ENCODE measurements around the gene IRF4. TPM values are rescaled to one million over a fixed set of nuclear protein-coding genes. Genes with fewer than 3 reads are reported as not detected.

The IRF4 gene
- total RNA-seq, 1 experiment from 2014 or later = 0.72 TPM

GRCh38 chr6:349491-349921 is 42.0 kb upstream of the IRF4 start:
- no TSS peak for BruUV-seq (replicated peaks)
- intact Hi-C loops (cut with micrococcal nuclease; ENCODE audit: unreplicated experiment) = no loop called here
- no peak for ATAC-seq
- peaks cover 4% of the 10 kb centered on the region; the same call in 1 of the 2 replicates for H3K36me3 ChIP-seq (ENCODE audit: control insufficient read depth, insufficient read depth, low read length)
- DNase-seq (ENCODE audit: low read depth, low spot score) = no peak
- TF ChIP-seq CTCF (IDR thresholded peaks at IDR 0.05) (no peak), POLR2AphosphoS5 (IDR thresholded peaks at IDR 0.05; ENCODE audit: low read depth, low read length) (no peak), TCF7L2 (IDR thresholded peaks at IDR 0.05; ENCODE audit: low read depth, low read length) (no peak), SIN3A (IDR thresholded peaks at IDR 0.05; ENCODE audit: borderline replicate concordance, insufficient read depth, low read depth, low read length) (no peak)
- TF ChIP-seq, protein P1, sequence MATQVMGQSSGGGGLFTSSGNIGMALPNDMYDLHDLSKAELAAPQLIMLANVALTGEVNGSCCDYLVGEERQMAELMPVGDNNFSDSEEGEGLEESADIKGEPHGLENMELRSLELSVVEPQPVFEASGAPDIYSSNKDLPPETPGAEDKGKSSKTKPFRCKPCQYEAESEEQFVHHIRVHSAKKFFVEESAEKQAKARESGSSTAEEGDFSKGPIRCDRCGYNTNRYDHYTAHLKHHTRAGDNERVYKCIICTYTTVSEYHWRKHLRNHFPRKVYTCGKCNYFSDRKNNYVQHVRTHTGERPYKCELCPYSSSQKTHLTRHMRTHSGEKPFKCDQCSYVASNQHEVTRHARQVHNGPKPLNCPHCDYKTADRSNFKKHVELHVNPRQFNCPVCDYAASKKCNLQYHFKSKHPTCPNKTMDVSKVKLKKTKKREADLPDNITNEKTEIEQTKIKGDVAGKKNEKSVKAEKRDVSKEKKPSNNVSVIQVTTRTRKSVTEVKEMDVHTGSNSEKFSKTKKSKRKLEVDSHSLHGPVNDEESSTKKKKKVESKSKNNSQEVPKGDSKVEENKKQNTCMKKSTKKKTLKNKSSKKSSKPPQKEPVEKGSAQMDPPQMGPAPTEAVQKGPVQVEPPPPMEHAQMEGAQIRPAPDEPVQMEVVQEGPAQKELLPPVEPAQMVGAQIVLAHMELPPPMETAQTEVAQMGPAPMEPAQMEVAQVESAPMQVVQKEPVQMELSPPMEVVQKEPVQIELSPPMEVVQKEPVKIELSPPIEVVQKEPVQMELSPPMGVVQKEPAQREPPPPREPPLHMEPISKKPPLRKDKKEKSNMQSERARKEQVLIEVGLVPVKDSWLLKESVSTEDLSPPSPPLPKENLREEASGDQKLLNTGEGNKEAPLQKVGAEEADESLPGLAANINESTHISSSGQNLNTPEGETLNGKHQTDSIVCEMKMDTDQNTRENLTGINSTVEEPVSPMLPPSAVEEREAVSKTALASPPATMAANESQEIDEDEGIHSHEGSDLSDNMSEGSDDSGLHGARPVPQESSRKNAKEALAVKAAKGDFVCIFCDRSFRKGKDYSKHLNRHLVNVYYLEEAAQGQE (IDR thresholded peaks at IDR 0.05; ENCODE audit: insufficient read depth in 1 of 2, low read depth in 2 of 2, low read length in 1 of 2) = no peak
- in situ Hi-C loops (cut with HindIII; ENCODE audit: low pct_unique_long_range_greater_than_20kb, low sequenced_read_pairs) = no loop called here
- H3K4me3 ChIP-seq (ENCODE audit: low read depth in 2 of 2, low read length in 2 of 2) = no peak overlapping the region
- no peaks in the 10 kb centered on the region for H3K4me1 ChIP-seq (ENCODE audit: control insufficient read depth, insufficient read depth, low read length)
- H3K27me3 ChIP-seq (ENCODE audit: control insufficient read depth, insufficient read depth, low read length) = no peaks in the 10 kb centered on the region
- POLR2A ChIA-PET = no interaction called here
- CTCF ChIA-PET = no interaction called here
- H3K9me3 ChIP-seq (ENCODE audit: control insufficient read depth, insufficient read depth, low read depth, low read length) = no peaks in the 10 kb centered on the region
- no peak overlapping the region for H3K27ac ChIP-seq (ENCODE audit: low read length)

GRCh38 chr6:350371-350770 is 41.2 kb upstream of the IRF4 start:
- DNase-seq (ENCODE audit: low read depth, low spot score) (no peak), ATAC-seq (no peak)
- no peak overlapping the region for H3K4me3 ChIP-seq (ENCODE audit: low read depth in 2 of 2, low read length in 2 of 2)
- peaks cover 4% of the 10 kb centered on the region; the same call in 1 of the 2 replicates for H3K36me3 ChIP-seq (ENCODE audit: control insufficient read depth, insufficient read depth, low read length)
- H3K27ac ChIP-seq (ENCODE audit: low read length) = no peak overlapping the region
- no peaks in the 10 kb centered on the region for H3K27me3 ChIP-seq (ENCODE audit: control insufficient read depth, insufficient read depth, low read length)
- POLR2A ChIA-PET = no interaction called here
- in situ Hi-C loops (cut with HindIII; ENCODE audit: low pct_unique_long_range_greater_than_20kb, low sequenced_read_pairs) (no loop called here), intact Hi-C loops (cut with micrococcal nuclease; ENCODE audit: unreplicated experiment) (no loop called here)
- no peaks in the 10 kb centered on the region for H3K4me1 ChIP-seq (ENCODE audit: control insufficient read depth, insufficient read depth, low read length)
- TSS peak; percentile 29 for BruUV-seq (replicated peaks)
- CTCF ChIA-PET = no interaction called here
- H3K9me3 ChIP-seq (ENCODE audit: control insufficient read depth, insufficient read depth, low read depth, low read length) = no peaks in the 10 kb centered on the region
- TF ChIP-seq SIN3A (IDR thresholded peaks at IDR 0.05; ENCODE audit: borderline replicate concordance, insufficient read depth, low read depth, low read length) = no peak
- no peak for TF ChIP-seq POLR2AphosphoS5 (IDR thresholded peaks at IDR 0.05; ENCODE audit: low read depth, low read length)
- no peak for TF ChIP-seq CTCF (IDR thresholded peaks at IDR 0.05)
- TF ChIP-seq TCF7L2 (IDR thresholded peaks at IDR 0.05; ENCODE audit: low read depth, low read length) = no peak
- TF ChIP-seq, protein P1 (IDR thresholded peaks at IDR 0.05; ENCODE audit: insufficient read depth in 1 of 2, low read depth in 2 of 2, low read length in 1 of 2) = no peak

Data from Panc1 (cell line).